Activated CD4-positive, alpha-beta T cell treated with anti-CD3 and anti-CD28 coated beads for 24 hours (primary cell): ENCODE results near the gene KCNJ14.

Experiments used
- DNase-seq, 2 donors: peaks; one replicate each; pipeline ENCODE4 v3.0.0-alpha.2; 2020; ENCODE audit warnings: low read depth in 2 of 2

KCNJ14 gene

GRCh38 chr19:48445256-48445605 lies 10.1 kb upstream of the KCNJ14 start:
- DNase-seq, result no peak

DNA sequence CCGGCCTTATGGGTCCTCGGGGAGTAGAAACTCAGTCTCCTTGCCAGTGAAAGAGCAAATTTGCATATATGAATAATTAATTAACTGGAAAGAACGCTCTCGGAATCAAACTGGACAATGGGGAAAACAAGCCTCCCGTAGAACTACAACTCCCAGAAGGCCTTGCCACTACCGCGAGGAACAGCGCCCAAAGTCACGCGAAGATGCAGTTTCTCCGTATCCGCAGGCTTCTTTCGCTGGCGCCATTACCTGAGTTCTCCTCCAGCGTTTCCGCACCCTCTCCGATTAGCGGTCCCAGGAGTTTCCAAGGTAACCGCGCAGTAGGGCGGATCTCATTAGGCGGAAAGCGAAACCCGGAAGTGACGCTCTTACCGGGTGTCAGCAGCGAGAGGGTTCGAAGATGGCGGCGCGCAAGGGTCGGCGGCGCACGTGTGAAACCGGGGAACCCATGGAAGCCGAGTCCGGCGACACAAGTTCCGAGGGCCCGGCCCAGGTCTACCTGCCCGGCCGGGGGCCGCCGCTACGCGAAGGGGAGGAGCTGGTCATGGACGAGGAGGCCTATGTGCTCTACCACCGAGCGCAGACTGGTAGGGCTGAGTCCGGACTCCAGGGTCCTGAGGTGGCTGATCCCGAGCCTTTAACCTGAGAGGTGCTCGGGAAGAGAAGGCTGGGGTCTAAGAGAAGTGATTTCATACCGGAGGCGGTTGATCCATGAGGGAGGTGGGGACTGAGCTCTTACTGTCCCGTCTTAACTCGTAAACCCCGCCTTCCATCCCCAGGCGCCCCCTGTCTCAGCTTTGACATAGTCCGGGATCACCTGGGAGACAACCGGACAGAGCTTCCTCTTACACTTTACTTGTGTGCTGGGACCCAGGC lies 9.5 kb upstream of the KCNJ14 start, which contains the start of gene GRWD1:
Gene GRWD1, plus strand, starts transcription at position 378 of the 876 bp plus-strand sequence. Its CDS starts 23 bp downstream, at position 401.
- peak; percentile 86 to 87 for DNase-seq

DNA sequence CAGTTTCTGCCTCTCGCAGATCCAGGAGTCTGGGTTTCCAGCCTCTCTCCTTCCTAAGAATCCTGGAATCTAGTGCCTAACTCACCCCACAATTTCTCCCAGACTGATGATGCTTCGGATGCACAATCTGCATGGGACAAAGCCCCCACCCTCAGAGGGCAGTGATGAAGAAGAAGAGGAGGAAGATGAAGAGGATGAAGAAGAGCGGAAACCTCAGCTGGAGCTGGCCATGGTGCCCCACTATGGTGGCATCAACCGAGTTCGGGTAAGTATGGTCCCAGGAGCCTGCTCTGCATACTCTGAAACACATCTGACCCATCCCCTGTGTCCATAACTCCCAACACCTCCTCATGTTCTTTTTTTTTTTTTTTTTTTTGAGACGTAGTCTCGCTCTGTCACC lies 8.8 kb upstream of the KCNJ14 start:
- no peak for DNase-seq

GRCh38 chr19:48448563-48448962 lies 6.8 kb upstream of the KCNJ14 start:
- DNase-seq, result no peak

DNA sequence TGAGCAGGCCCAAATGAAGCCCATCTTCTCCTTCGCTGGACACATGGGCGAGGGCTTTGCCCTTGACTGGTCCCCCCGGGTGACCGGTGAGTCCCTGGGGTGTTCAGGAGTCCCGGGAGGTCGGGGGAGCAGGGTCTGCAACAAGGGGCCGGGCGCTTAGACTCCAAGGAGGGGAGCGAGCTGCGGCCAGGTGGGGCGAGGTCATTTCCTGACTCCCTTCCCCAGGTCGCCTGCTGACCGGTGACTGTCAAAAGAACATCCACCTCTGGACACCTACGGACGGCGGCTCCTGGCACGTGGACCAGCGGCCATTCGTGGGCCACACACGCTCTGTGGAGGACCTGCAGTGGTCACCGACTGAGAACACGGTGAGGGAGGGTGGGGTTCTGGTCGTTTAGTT lies 4.9 kb upstream of the KCNJ14 start:
- no peak for DNase-seq

GRCh38 chr19:48450863-48451262 lies 4.5 kb upstream of the KCNJ14 start:
- no peak for DNase-seq

DNA sequence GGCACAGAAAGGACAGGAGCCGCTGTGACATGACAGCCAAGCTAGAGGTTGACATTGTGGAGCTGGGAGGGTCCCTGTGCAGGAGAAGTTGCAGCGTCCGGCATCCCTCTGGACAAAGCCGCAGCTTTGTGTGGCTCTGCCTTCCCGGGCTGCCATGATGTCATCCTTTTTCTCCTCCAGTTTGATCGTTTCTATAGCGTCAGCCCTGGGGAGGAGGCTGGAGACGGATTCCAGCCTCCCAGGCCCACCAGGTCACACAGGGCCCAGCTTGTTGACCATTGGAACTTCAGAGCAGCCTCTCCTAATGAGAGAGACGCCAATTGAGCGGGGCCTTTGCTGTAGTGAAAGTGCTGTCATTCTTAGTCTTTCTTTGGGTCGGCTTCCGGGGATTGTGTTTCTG lies 3.8 kb upstream of the KCNJ14 start:
- no peak for DNase-seq

- no peak for DNase-seq
These were observed 2.8 kb upstream of the KCNJ14 start for GRCh38 chr19:48452289-48453190.

DNA sequence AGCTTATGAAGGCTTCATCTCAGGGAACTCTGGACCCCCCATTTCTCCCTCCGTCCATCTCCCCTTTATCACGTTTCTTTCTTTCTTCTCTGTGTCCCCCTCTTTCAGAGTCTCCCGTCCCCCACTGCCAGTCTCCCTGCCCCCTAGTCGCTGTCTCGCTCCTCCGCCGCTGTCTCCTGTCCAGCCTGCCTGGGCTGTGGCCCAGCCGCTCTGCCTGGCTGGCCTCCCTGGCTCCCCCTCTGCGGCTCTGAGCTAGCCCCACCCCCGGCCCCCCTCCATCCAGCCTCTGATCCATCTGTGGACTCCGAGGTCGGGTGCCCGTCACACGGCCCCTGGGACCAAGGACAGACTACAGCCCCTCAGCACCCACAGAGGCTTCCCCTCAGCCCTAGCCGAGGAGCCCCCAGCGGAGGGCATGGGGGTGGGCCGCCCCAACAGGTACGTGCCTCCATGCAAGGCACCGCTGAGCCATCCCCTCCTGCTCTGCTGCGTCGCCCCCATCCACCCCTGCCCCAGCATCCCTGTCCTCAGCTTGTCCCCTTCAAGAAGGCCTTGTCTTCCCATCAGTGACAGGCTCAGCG lies 1.1 kb upstream of the KCNJ14 start:
- DNase-seq, result no peak

- DNase-seq, result no peak
These were observed 661 bp downstream of the KCNJ14 start for GRCh38 chr19:48455908-48456562.

DNA sequence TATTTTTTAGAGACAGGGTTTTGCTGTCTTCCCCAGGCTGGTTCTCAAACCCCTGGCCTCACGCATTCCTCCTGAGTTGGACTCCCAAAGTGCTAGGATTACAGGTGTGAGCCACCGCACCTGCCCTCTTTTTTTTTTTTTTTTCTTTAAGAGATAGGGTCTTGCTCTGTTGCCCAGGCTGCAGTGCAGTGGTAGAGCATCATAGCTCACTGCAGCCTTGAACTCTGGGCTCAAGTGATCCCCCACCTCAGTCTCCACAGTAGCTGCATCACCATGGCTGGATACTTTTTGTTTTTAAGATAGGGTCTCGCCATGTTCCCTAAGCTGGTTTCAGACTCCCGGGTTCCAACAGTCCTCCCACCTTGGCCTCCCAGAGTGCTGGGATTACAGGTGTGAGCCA lies 1.5 kb downstream of the KCNJ14 start:
- no peak for DNase-seq

GRCh38 chr19:48458016-48458415 lies 2.6 kb downstream of the KCNJ14 start:
- no peak for DNase-seq

DNA sequence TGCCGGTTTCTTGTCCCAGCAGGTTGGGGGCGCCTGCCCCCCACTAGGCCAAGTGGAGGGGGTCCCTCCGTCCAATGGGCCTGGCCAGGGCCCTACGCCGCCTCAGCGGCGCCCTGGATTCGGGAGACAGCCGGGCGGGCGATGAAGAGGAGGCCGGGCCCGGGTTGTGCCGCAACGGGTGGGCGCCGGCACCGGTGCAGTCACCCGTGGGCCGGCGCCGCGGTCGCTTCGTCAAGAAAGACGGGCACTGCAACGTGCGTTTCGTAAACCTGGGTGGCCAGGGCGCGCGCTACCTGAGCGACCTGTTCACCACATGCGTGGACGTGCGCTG lies 6.2 kb downstream of the KCNJ14 start:
- DNase-seq, result no peak

- DNase-seq, result no peak
These were observed 6.7 kb downstream of the KCNJ14 start for GRCh38 chr19:48461982-48462655.

DNA sequence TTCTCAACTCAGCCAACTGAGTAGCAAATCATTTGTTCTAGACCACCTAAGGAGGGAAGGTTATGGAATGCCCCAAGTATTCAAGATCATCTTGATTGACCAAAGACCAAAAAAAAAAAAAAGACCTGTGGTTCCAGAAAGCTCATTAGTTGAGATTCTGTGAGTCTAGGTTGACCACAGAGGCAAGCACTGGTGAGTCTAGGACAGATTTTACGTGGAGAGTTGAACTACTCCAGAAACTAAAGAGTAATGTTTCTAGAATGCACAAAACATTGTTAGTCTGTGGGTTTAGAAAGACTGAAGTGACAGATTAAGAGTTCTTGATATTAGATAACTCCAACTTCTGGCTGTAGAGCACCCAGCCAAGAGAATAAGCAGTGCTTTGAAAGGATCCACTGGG lies 9.8 kb downstream of the KCNJ14 start:
- no peak for DNase-seq

GRCh38 chr19:48466561-48467325 lies 11.4 kb downstream of the KCNJ14 start:
- no peak for DNase-seq

GRCh38 chr19:48468772-48469288 lies 13.5 kb downstream of the KCNJ14 start:
- DNase-seq, result peak; percentile 97 to 98

DNA sequence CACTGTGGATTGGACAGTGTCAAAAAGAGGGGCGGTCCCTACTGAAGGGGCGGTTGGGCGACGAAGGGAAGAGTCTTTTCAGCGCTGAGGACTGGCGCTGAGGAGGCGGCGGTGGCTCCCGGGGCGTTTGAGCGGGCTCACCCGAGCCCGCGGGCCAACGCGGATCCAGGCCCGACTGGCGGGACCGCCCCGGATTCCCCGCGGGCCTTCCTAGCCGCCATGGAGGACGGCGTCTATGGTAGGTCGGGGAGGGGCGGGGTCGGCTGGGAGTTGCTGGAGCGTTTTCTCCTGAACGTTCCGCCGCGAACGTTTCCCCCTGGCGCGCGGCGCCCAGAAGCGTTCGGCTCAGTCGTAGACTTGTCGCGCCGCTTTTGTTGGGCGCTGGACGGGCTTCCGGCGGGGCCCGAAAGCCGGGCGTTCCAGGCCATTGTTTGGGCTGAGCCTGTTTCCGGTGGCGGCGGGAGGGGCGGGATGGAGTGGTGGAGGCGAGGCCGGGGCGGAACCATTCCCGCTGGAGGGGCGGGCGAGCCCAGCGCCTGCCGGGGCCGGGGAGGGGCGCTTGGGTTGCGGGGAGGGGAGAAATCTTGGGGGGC lies 14.0 kb downstream of the KCNJ14 start, which contains the start of gene CYTH2:
Gene CYTH2, plus strand, starts transcription at position 81 of the 593 bp plus-strand sequence. Its CDS starts 139 bp downstream, at position 220.
- peak; percentile 57 to 63 for DNase-seq

GRCh38 chr19:48469934-48470680 lies 14.7 kb downstream of the KCNJ14 start:
- no peak for DNase-seq
